Glutamatergic neuron (in vitro differentiated cells): ENCODE measurements around the gene XRCC6. TPM values are rescaled to one million over a fixed set of nuclear protein-coding genes. Genes with fewer than 3 reads are reported as not detected.

ENCODE experiments used
- DNase-seq: peaks from one replicate; pipeline ENCODE4 v3.0.0; 2022
- H3K27ac Mint-ChIP-seq: one replicate; pipeline ENCODE4 v1.8.0; 2020; ENCODE audit warnings: mild to moderate bottlenecking, mixed read lengths, inconsistent platforms; ENCODE audit not compliant: unreplicated experiment
- H3K27me3 Mint-ChIP-seq: one replicate; pipeline ENCODE4 v1.8.0; 2020; ENCODE audit warnings: mild to moderate bottlenecking, moderate library complexity, mixed read lengths, inconsistent platforms; ENCODE audit not compliant: unreplicated experiment
- H3K36me3 Mint-ChIP-seq: one replicate; pipeline ENCODE4 v1.8.0; 2020; ENCODE audit warnings: mild to moderate bottlenecking, mixed read lengths, inconsistent platforms; ENCODE audit not compliant: unreplicated experiment
- H3K4me1 Mint-ChIP-seq: one replicate; pipeline ENCODE4 v1.8.0; 2020; ENCODE audit warnings: mild to moderate bottlenecking, low read depth, mixed read lengths, inconsistent platforms; ENCODE audit not compliant: unreplicated experiment
- H3K4me3 Mint-ChIP-seq: one replicate; pipeline ENCODE4 v1.8.0; 2020; ENCODE audit warnings: mild to moderate bottlenecking, mixed read lengths, inconsistent platforms; ENCODE audit not compliant: unreplicated experiment
- H3K9me3 Mint-ChIP-seq: one replicate; pipeline ENCODE4 v1.8.0; 2020; ENCODE audit warnings: mild to moderate bottlenecking, moderate library complexity, mixed read lengths, inconsistent platforms; ENCODE audit not compliant: unreplicated experiment
- total RNA-seq: library from RNA; stranded (reverse); fragmentation: NEBNext Ultra II Directional; extraction: Animal tissue kit (Norgen Biotek cat#: 25700); gene quantifications from one replicate; pipeline ENCODE4 v1.2.1, GENCODE V29; 2021; ENCODE audit not compliant: unreplicated experiment
- TF ChIP-seq, protein P1 (sequence below): fragments of 200-600 bp; sonication (generic); IDR thresholded peaks from one replicate; pipeline ENCODE4 v1.5.0; 2021; ENCODE audit not compliant: partially characterized antibody, unreplicated experiment

XRCC6 gene
- total RNA-seq, 1 donor from 2014 or later = 155 TPM

DNA sequence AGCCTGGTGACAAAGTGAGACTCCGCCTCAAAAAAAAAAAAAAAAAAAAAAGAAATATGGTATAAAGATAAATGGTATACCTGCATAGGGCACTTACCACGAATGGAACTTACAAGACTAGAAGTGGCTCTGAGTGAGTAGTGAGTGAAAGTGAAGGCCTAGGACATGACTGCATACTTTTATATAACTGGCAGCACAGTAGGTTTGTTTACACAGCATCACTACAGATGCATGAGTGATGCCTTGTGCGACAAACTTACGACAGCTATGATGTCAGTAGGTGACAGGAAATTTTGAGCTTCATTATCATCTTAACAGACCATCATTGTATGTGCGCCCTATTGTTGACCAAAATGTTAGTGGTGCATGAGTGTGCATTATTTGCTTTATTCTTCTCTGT lies 17.7 kb downstream of the XRCC6 start:
- H3K27ac Mint-ChIP-seq = peak overlapping the region; percentile 33
- H3K4me1 Mint-ChIP-seq = no peaks in the 10 kb centered on the region
- no peak overlapping the region for H3K4me3 Mint-ChIP-seq

DNA sequence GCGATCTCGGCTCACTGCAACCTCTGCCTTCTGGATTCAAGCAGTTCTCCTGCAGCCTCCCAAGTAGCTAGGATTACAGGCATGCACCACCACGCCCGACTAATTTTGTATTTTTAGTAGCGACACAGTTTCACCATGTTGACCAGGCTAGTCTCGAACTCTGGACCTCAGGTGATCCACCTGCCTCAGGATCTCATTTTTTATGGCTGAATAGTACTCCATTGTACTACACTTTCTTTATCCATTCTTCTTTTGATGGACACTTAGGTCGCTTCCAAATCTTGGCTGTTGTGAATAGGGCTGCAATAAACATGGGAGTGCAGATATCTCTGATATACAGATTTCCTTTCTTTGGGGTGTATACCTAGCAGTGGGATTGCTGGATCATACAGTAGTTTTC lies 20.8 kb downstream of the XRCC6 start:
- DNase-seq = no peak
- peaks cover 2% of the 10 kb centered on the region for H3K9me3 Mint-ChIP-seq
- no peak overlapping the region for H3K27ac Mint-ChIP-seq
- no peaks in the 10 kb centered on the region for H3K36me3 Mint-ChIP-seq
- H3K4me1 Mint-ChIP-seq = no peaks in the 10 kb centered on the region
- TF ChIP-seq, protein P1, sequence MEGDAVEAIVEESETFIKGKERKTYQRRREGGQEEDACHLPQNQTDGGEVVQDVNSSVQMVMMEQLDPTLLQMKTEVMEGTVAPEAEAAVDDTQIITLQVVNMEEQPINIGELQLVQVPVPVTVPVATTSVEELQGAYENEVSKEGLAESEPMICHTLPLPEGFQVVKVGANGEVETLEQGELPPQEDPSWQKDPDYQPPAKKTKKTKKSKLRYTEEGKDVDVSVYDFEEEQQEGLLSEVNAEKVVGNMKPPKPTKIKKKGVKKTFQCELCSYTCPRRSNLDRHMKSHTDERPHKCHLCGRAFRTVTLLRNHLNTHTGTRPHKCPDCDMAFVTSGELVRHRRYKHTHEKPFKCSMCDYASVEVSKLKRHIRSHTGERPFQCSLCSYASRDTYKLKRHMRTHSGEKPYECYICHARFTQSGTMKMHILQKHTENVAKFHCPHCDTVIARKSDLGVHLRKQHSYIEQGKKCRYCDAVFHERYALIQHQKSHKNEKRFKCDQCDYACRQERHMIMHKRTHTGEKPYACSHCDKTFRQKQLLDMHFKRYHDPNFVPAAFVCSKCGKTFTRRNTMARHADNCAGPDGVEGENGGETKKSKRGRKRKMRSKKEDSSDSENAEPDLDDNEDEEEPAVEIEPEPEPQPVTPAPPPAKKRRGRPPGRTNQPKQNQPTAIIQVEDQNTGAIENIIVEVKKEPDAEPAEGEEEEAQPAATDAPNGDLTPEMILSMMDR = no peak
- no peaks in the 10 kb centered on the region for H3K27me3 Mint-ChIP-seq
- no peak overlapping the region for H3K4me3 Mint-ChIP-seq

More for the DNA sequence above, 17.7 kb downstream of the XRCC6 start:
- DNase-seq = no peak
- no peaks in the 10 kb centered on the region for H3K27me3 Mint-ChIP-seq
- peaks cover 2% of the 10 kb centered on the region for H3K9me3 Mint-ChIP-seq
- TF ChIP-seq, protein P1 = no peak
- H3K36me3 Mint-ChIP-seq = no peaks in the 10 kb centered on the region

DNA sequence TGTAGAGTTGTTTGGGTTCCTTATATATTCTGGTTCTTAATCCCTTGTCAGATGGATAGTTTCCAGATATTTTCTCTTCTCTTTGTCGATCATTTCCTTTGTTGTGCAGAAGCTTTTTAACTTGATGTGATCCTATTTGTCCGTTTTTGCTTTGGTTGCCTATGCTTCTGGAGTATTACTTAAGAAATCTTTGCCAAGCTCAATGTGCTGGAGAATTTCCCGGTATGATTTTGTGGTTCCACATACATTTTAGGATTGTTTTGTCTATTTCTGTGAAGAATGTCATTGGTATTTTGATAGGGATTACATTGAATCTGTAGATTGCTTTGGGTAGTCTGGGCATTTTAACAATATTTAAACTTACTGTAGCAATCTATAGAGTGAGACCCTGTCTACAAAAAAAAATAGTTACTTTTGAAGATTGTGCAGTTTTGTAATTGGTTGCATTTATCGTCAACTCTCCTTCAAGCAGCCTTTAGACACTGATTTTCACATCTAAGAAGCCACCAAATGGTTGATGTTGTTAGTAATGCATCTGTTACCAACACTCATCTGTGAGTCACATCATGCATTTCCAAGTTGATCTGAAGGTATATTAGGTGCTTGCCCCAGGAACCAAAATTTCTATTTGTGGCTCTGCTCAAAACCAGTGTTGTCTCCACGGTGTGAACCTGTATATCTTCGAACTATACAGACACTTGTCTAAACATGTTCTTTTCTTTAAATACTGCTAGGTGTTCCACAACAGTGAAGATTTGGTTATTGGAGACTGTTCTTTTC lies 21.4 kb downstream of the XRCC6 start:
- Mint-ChIP-seq H3K27ac (no peak overlapping the region), H3K4me3 (no peak overlapping the region), H3K36me3 (no peaks in the 10 kb centered on the region)

DNA sequence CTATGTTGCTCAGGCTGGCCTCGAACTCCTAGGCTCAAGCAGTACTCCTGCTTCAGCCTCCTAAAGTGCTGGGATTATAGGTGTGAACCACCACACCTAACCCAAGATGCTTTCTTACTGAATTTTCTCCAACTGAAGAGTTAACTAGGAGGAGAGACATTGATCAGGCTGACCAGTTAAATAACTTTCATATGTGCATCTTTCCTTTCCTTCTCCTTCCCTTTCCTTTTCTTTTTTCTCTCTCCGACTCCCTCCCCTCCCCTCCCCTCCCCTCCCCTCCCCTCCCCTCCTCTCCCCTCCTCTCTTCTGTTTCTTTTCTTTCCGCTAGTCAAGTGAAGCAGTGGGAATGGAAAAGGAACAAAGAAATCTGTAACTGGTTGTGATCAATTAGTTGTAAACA lies 26.7 kb downstream of the XRCC6 start:
- TF ChIP-seq, protein P1 = no peak
- H3K4me1 Mint-ChIP-seq = no peaks in the 10 kb centered on the region
- H3K36me3 Mint-ChIP-seq = no peaks in the 10 kb centered on the region
- no peak overlapping the region for H3K4me3 Mint-ChIP-seq
- no peak for DNase-seq
- H3K27me3 Mint-ChIP-seq = no peaks in the 10 kb centered on the region
- no peaks in the 10 kb centered on the region for H3K9me3 Mint-ChIP-seq
- no peak overlapping the region for H3K27ac Mint-ChIP-seq

More for the DNA sequence above, 21.4 kb downstream of the XRCC6 start:
- H3K27me3 Mint-ChIP-seq = no peaks in the 10 kb centered on the region
- no peak for DNase-seq
- peaks cover 2% of the 10 kb centered on the region for H3K9me3 Mint-ChIP-seq
- TF ChIP-seq, protein P1 = no peak
- no peaks in the 10 kb centered on the region for H3K4me1 Mint-ChIP-seq

DNA sequence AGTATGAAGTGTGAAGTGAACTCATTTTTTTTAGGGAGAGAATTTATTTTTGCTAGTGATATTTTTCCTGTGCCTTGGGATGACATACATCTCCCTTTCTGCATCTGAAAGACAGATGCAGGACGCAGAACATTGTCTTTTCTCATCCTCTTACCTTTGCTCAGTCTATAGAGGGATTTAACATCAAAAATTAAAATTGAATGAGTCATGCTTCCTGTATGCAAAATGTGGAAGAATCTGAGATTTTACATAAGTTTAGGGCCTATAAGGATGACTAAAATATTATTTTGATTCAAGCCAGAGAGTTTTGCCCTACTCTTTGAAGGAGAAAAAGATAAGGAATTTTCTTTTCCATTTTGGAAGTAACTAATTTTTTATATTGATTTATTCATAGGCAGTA lies 27.3 kb downstream of the XRCC6 start:
- TF ChIP-seq, protein P1 = no peak
- Mint-ChIP-seq H3K9me3 (no peaks in the 10 kb centered on the region), H3K27ac (no peak overlapping the region), H3K27me3 (no peaks in the 10 kb centered on the region), H3K36me3 (no peaks in the 10 kb centered on the region), H3K4me1 (no peaks in the 10 kb centered on the region), H3K4me3 (no peak overlapping the region)
- DNase-seq = no peak
